ENCODE data around the gene GAST. TPM values are rescaled to one million over a fixed set of nuclear protein-coding genes. Genes with fewer than 3 reads are reported as not detected.

GAST gene, protein sequence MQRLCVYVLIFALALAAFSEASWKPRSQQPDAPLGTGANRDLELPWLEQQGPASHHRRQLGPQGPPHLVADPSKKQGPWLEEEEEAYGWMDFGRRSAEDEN
- total RNA-seq (2014; rRNA removed; shearing (Covaris generic); ENCODE audit: low replicate concordance): not detected in 2 replicates

DNA sequence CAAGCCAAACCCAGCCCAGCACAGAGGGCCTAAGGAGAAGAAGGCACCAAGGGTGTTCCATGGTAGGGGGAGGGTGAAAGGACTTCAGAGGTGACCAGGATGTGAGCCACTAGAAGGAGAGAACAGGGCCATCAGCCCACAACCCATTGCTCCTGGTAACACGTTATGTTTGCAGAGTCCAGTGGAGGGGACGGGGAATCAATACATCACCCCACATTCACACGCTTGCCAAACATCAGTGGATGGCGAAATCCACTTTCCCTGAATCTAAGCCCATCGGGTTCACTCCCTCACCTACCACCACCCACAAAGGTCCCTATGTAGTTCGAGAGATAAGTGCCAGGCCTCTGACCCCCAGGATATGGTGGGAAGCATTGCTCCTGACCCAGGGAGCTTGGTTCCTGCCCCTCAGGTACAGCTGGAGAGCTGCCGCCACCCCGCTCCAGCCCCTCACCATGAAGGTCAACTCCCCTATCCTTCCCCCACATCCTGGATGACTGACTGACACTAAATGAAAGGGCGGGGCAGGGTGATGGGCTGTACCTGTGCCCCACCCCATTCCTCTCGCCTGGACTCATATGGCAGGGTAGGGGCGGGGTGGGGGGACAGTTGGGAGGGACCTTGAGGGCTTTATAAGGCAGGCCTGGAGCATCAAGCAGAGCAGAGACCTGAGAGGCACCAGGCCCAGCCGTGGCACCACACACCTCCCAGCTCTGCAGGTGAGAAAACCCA is at the start of gene GAST:
GAST (plus strand) TSS at position 663 of the 732 bp plus-strand sequence. CDS start 3,106 bp downstream, outside the sequence.
- H3K36me3 ChIP-seq (ENCODE audit: insufficient read depth, low read length): no peaks in the 10 kb centered on the region
- no peak within 1 kb of the TSS for H3K9ac ChIP-seq (ENCODE audit: low read length)
- no peak within 1 kb of the TSS for H3K4me2 ChIP-seq (ENCODE audit: low read depth, low read length, poor library complexity, severe bottlenecking)
- no peaks in the 10 kb centered on the region for H3K4me1 ChIP-seq (ENCODE audit: low read length)
- H2AFZ ChIP-seq (ENCODE audit: low read length): no peak within 1 kb of the TSS
- no peaks in the 10 kb centered on the region for H3K27me3 ChIP-seq (ENCODE audit: low read length)
- H3K4me3 ChIP-seq (ENCODE audit: low read length): no peak within 1 kb of the TSS
- DNase-seq: no peak
- no peaks in the 10 kb centered on the region for H3K9me2 ChIP-seq (replicated peaks; ENCODE audit: insufficient read depth, low read length)
- H3K9me3 ChIP-seq (ENCODE audit: low read length): no peaks in the 10 kb centered on the region
- H3K79me2 ChIP-seq (ENCODE audit: low read length): no peaks in the 10 kb centered on the region
- no peak within 1 kb of the TSS for H3K27ac ChIP-seq (ENCODE audit: low read length)
- no peaks in the 10 kb centered on the region for H4K20me1 ChIP-seq (ENCODE audit: insufficient read depth, low read depth, low read length)

DNA sequence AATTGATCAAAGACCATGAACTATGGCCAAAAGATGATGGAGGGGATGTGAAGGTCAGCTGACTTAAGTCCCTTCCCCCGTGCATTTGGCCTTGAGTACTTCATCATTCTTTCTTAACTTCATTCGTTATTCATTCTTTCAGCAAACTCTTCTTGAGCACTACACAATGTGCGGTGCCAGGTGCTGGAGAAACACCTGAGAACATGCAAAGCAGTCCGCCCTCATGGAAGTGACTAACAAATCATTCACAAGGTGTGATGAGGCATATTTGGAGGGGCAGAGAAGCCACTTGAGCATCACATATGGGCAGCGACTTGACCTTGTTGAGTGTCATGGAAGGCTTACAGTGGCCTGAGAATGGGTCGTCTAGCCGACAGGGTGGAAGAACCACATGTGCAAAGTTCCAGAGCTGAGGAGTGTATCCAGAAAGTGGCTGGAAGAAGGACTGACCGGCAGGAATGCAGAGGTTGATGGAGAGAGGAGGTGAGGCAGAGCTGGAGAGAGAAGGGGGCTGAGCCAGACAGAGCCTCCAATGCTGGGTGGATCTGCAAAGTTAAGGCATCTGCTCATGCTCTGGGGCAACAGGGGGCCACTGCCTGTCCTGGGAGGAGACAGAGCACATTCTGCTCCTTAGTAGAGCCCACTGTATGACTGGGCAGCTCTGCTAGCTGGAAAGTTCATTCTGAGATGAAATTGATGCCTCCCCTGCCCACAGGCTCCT is 48.5 kb upstream of the GAST start:
- H3K9ac ChIP-seq (ENCODE audit: low read length): no peak overlapping the region
- H3K9me3 ChIP-seq (ENCODE audit: low read length): no peaks in the 10 kb centered on the region
- H3K4me3 ChIP-seq (ENCODE audit: low read length): no peak overlapping the region
- H3K27me3 ChIP-seq (ENCODE audit: low read length): no peaks in the 10 kb centered on the region
- H3K4me1 ChIP-seq (ENCODE audit: low read length): peaks cover 27% of the 10 kb centered on the region
- no peak overlapping the region for H3K4me2 ChIP-seq (ENCODE audit: low read depth, low read length, poor library complexity, severe bottlenecking)
- H4K20me1 ChIP-seq (ENCODE audit: insufficient read depth, low read depth, low read length): no peaks in the 10 kb centered on the region
- H2AFZ ChIP-seq (ENCODE audit: low read length): no peak overlapping the region
- H3K27ac ChIP-seq (ENCODE audit: low read length): no peak overlapping the region
- no peaks in the 10 kb centered on the region for H3K79me2 ChIP-seq (ENCODE audit: low read length)
- no peaks in the 10 kb centered on the region for H3K9me2 ChIP-seq (replicated peaks; ENCODE audit: insufficient read depth, low read length)
- no peaks in the 10 kb centered on the region for H3K36me3 ChIP-seq (ENCODE audit: insufficient read depth, low read length)
- DNase-seq: no peak

DNA sequence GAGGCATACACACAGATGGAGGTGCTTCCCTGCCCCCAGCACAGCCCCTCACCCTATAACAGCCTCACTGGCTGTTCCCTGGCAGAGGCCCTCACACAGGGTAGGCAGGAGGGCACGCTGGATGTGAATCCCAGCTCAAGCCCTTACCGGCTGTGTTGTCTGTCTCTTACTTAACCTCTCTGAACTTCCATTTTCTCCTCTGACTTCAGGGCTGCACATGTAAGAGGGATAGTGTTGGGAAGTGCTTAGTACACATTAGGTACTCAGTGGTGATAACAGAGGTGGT is 48.0 kb upstream of the GAST start:
- H3K4me1 ChIP-seq (ENCODE audit: low read length): peaks cover 27% of the 10 kb centered on the region
- no peaks in the 10 kb centered on the region for H3K79me2 ChIP-seq (ENCODE audit: low read length)
- H3K4me2 ChIP-seq (ENCODE audit: low read depth, low read length, poor library complexity, severe bottlenecking): no peak overlapping the region
- H3K27me3 ChIP-seq (ENCODE audit: low read length): no peaks in the 10 kb centered on the region
- no peak overlapping the region for H3K27ac ChIP-seq (ENCODE audit: low read length)
- DNase-seq: no peak
- no peak overlapping the region for H3K4me3 ChIP-seq (ENCODE audit: low read length)
- no peaks in the 10 kb centered on the region for H3K36me3 ChIP-seq (ENCODE audit: insufficient read depth, low read length)
- H4K20me1 ChIP-seq (ENCODE audit: insufficient read depth, low read depth, low read length): no peaks in the 10 kb centered on the region
- H3K9me3 ChIP-seq (ENCODE audit: low read length): no peaks in the 10 kb centered on the region
- no peaks in the 10 kb centered on the region for H3K9me2 ChIP-seq (replicated peaks; ENCODE audit: insufficient read depth, low read length)
- no peak overlapping the region for H2AFZ ChIP-seq (ENCODE audit: low read length)
- H3K9ac ChIP-seq (ENCODE audit: low read length): no peak overlapping the region

DNA sequence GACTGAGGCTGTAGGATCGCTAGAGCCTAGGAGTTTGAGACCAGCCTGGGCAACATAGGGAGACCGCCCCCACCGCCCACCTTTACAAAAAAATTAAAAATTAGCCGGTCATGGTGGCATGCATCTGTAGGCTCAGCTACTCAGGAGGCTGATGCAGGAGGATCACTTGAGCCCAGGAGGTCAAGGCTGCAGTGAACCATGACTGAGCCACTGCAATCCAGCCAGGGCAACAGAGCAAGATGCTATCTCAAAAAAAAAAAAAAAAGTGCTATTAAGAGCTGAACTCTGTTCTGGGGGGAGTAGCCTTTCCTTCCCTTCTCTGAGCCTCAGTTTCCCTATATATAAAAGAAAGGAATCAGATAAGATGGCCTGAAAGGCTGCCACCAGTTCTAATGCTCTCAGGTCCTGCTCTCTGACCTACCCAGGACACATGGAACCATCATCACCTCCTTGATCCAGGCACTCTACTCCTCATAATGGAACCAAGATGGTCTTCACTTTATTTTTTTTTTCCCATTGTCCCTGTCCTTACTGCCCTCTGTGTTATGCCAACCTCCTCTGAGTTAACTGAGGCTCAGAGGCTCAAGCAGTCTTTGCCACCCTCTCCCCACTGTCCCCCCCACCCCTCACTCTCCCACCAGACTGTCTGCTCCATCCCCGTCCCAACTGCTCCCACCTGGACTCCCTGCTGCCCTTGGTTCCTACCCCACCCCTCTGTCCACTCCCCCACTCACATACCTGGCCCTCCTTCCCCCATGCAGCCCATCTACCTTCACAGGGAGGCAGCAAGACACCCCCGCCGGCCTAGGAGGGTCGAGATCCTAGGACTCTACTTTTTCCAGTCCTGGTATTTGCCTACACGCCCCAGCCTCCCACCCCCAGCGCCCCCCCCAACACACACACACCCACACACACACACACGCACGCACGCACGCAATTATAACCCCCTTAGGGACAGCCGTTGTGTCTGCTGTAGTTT is 47.3 kb upstream of the GAST start:
- Histone ChIP-seq H4K20me1 (ENCODE audit: insufficient read depth, low read depth, low read length) (no peaks in the 10 kb centered on the region), H3K9me3 (ENCODE audit: low read length) (no peaks in the 10 kb centered on the region), H3K4me2 (ENCODE audit: low read depth, low read length, poor library complexity, severe bottlenecking) (peak overlapping the region; percentile 94), H3K4me1 (ENCODE audit: low read length) (peaks cover 27% of the 10 kb centered on the region), H3K4me3 (ENCODE audit: low read length) (peak overlapping the region; percentile 77), H3K36me3 (ENCODE audit: insufficient read depth, low read length) (no peaks in the 10 kb centered on the region), H3K9ac (ENCODE audit: low read length) (peak overlapping the region; percentile 83), H3K27me3 (ENCODE audit: low read length) (no peaks in the 10 kb centered on the region), H3K79me2 (ENCODE audit: low read length) (no peaks in the 10 kb centered on the region), H3K27ac (ENCODE audit: low read length) (no peak overlapping the region), H2AFZ (ENCODE audit: low read length) (no peak overlapping the region), H3K9me2 (replicated peaks; ENCODE audit: insufficient read depth, low read length) (no peaks in the 10 kb centered on the region)
- no peak for DNase-seq

DNA sequence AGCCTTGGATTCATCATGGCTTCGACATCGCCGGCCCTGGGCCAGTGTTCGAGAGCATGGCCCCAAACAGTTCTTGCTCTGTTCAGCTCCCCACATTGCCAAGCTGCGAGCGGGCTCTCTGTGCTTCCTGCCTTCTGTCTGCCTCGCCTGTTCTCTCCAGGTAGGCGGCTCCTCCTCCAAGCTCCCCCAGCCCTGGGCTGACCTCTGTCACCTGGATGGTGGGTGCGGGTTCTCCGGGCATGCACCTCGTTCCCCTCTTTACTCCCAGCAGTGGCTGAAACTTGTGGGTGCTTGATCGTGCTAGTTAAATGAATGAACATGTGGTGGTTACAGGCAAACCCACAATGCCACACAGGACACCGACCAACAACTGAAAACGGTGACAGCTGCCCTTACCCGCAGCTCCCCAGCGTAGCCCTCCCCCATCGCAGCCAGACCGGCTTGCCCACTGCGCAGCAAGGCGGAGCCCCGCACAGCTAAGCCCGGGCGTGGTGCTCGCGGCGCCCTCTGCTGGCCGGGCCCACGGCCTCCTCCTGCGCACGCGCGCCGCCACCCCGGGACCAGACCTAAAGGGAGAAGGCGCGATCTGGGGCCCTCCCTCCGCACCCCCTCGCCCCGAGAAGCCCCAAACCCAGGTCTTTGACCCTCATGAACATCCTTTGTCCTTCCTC is 46.4 kb upstream of the GAST start:
- Histone ChIP-seq H3K79me2 (ENCODE audit: low read length) (no peaks in the 10 kb centered on the region), H4K20me1 (ENCODE audit: insufficient read depth, low read depth, low read length) (no peaks in the 10 kb centered on the region), H3K27ac (ENCODE audit: low read length) (peak overlapping the region; percentile 89), H3K9me2 (replicated peaks; ENCODE audit: insufficient read depth, low read length) (no peaks in the 10 kb centered on the region), H3K4me1 (ENCODE audit: low read length) (peaks cover 27% of the 10 kb centered on the region), H3K9ac (ENCODE audit: low read length) (peak overlapping the region; percentile 83), H3K36me3 (ENCODE audit: insufficient read depth, low read length) (no peaks in the 10 kb centered on the region), H3K27me3 (ENCODE audit: low read length) (no peaks in the 10 kb centered on the region), H3K4me3 (ENCODE audit: low read length) (peak overlapping the region; percentile 77), H3K4me2 (ENCODE audit: low read depth, low read length, poor library complexity, severe bottlenecking) (peak overlapping the region; percentile 94), H3K9me3 (ENCODE audit: low read length) (no peaks in the 10 kb centered on the region), H2AFZ (ENCODE audit: low read length) (peak overlapping the region; percentile 100)
- DNase-seq: peak; percentile 96

DNA sequence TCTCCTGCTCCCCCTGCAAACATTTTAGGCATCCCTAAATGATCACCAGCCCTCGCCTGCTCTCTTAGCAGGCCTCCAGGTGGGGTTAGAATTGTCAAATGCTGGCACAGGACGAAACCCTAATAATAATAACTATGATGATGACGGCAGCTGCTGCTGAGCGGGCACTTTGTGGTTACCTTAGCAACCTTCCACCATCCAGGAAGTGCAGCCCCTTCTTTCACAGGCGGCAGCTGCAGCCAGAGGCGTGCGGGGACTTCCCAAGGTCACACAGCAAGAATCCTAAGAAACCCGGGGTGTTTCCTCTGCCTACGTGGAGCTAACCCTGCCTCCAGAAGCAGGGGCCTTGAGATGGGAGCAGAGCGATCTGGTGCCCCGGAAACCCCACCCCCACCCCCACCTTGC is 45.9 kb upstream of the GAST start:
- H3K27me3 ChIP-seq (ENCODE audit: low read length): no peaks in the 10 kb centered on the region
- H4K20me1 ChIP-seq (ENCODE audit: insufficient read depth, low read depth, low read length): no peaks in the 10 kb centered on the region
- no peaks in the 10 kb centered on the region for H3K9me3 ChIP-seq (ENCODE audit: low read length)
- peak overlapping the region; percentile 77 for H3K4me3 ChIP-seq (ENCODE audit: low read length)
- peaks cover 27% of the 10 kb centered on the region for H3K4me1 ChIP-seq (ENCODE audit: low read length)
- H3K27ac ChIP-seq (ENCODE audit: low read length): peak overlapping the region; percentile 89
- H3K36me3 ChIP-seq (ENCODE audit: insufficient read depth, low read length): no peaks in the 10 kb centered on the region
- H3K79me2 ChIP-seq (ENCODE audit: low read length): no peaks in the 10 kb centered on the region
- DNase-seq: peak; percentile 70
- H3K4me2 ChIP-seq (ENCODE audit: low read depth, low read length, poor library complexity, severe bottlenecking): peak overlapping the region; percentile 94
- peak overlapping the region; percentile 83 for H3K9ac ChIP-seq (ENCODE audit: low read length)
- no peaks in the 10 kb centered on the region for H3K9me2 ChIP-seq (replicated peaks; ENCODE audit: insufficient read depth, low read length)
- H2AFZ ChIP-seq (ENCODE audit: low read length): peak overlapping the region; percentile 100

DNA sequence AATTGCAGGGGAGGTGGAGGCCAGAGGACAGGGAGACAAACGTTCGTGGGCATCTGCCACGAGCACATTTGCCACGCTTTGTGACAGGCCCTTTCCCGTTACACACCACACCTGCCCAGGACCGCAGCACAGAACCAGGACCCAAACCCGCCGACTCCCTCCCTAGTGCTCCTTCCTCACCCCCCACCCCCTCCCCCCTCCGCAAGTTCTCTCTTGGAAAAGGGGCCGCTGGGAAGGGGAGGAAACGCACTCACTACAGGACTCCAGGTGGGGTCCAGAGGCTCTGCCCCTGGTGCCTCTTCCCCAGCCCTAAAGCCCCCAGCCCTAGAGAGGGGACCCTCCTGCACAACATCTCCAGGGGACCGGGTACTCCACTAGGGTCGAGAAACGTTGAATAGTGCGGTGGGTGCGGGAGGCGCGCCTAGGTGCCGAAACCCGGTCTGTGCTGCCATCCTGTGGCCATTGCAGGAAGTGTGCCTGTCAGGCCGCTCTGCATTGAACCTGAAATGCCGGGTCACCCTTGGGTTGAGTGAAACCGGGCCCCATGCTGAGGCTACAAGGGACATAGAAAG is 45.3 kb upstream of the GAST start:
- H3K9me2 ChIP-seq (replicated peaks; ENCODE audit: insufficient read depth, low read length): no peaks in the 10 kb centered on the region
- H3K9ac ChIP-seq (ENCODE audit: low read length): peak overlapping the region; percentile 83
- no peaks in the 10 kb centered on the region for H3K9me3 ChIP-seq (ENCODE audit: low read length)
- H2AFZ ChIP-seq (ENCODE audit: low read length): peak overlapping the region; percentile 100; the same call in 1 of the 2 replicates
- H3K4me1 ChIP-seq (ENCODE audit: low read length): peaks cover 27% of the 10 kb centered on the region
- peak overlapping the region; percentile 89 for H3K27ac ChIP-seq (ENCODE audit: low read length)
- DNase-seq: peak; percentile 95
- H3K79me2 ChIP-seq (ENCODE audit: low read length): no peaks in the 10 kb centered on the region
- no peaks in the 10 kb centered on the region for H4K20me1 ChIP-seq (ENCODE audit: insufficient read depth, low read depth, low read length)
- H3K4me2 ChIP-seq (ENCODE audit: low read depth, low read length, poor library complexity, severe bottlenecking): peak overlapping the region; percentile 94
- no peaks in the 10 kb centered on the region for H3K27me3 ChIP-seq (ENCODE audit: low read length)
- H3K4me3 ChIP-seq (ENCODE audit: low read length): peak overlapping the region; percentile 77
- no peaks in the 10 kb centered on the region for H3K36me3 ChIP-seq (ENCODE audit: insufficient read depth, low read length)

Data from Karpas-422 (cell line).